BJ (cell line): ENCODE measurements around the gene COL5A1. TPM values are rescaled to one million over a fixed set of nuclear protein-coding genes. Genes with fewer than 3 reads are reported as not detected.

Experiments used
- CTCF ChIA-PET: fragments of 350-600 bp; formaldehyde crosslinking; extraction: SDS; loops from one replicate; lab custom pipeline; 2021; ENCODE audit warnings: antibody characterized with exemption, inconsistent platforms; lab: Yijun Ruan, JAX
- POLR2A ChIA-PET: fragments of 300-600 bp; sonication (Branson Sonifier 250); formaldehyde crosslinking; extraction: SDS; loops from one replicate; lab custom pipeline; 2021; ENCODE audit warnings: antibody characterized with exemption; lab: Charles Lee
- DNase-seq: peaks from one replicate; pipeline ENCODE4 v3.0.0-alpha.2; 2011; ENCODE audit warnings: low read depth
- H3K27me3 ChIP-seq: 2 replicates; pipeline ENCODE4 v1.6.0; 2011; ENCODE audit warnings: low read length; ENCODE audit not compliant: control insufficient read depth, insufficient read depth
- H3K36me3 ChIP-seq: 2 replicates; pipeline ENCODE4 v1.5.1; 2011; ENCODE audit warnings: low read length; ENCODE audit not compliant: control insufficient read depth, insufficient read depth
- H3K4me3 ChIP-seq: 2 replicates; pipeline ENCODE4 v1.5.1; 2011; ENCODE audit warnings: low read depth, mild to moderate bottlenecking, control low read depth, low read length
- CTCF ChIP-seq: IDR thresholded peaks from 2 replicates; pipeline ENCODE4 v1.5.1; 2011; ENCODE audit warnings: low read depth, mild to moderate bottlenecking, control low read depth, inconsistent platforms, low read length, moderate library complexity; ENCODE audit not compliant: insufficient read depth
- polyA plus RNA-seq: library from polyadenylated mRNA; depleted of rRNA; stranded (reverse); fragments of >200 nt; gene quantifications from 2 replicates; pipeline ENCODE4 v1.2.3, GENCODE V29; 2011

The COL5A1 gene
- polyA plus RNA-seq, 1 experiment, result 251 TPM

DNA sequence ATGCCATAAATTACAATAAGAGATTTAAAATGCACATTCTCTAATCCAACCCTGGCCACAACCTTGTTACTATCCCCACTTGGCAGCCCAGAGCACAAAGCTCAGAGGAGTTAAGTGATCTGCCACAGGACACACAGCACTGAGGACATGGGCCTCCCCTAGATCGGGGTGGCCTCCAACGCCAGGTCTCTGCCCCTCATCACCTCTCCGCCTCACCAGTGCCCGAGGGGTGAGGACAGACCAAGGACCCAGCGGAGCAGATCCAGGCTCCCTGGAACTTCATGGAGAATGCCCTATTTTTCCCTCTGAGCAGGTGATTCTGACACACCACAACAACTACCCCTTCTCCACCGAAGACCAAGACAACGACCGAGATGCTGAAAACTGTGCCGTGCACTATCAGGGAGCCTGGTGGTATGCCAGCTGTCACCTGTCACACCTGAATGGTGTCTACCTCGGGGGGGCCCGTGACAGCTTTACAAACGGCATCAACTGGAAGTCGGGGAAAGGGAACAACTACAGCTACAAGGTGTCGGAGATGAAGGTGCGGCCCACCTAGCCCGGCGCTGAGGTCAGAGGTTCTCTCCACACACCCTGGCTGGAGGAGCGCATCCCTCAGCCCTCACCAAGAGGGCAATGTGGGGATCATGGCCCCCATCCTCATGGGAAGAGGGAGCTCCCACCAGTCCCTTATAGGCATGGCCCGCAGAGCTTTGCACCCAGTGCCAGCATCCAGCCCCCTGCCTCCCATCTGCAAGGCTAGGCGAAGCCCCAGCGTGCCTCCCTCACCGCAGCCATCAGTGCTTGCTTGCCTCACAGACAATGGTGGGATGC, 226.5 kb downstream of the COL5A1 start:
- ChIA-PET POLR2A (no interaction called here), CTCF (no interaction called here)
- no peak for DNase-seq
- TF ChIP-seq CTCF, result no peak
- Histone ChIP-seq H3K4me3 (no peak overlapping the region), H3K36me3 (no peaks in the 10 kb centered on the region), H3K27me3 (peaks cover 2% of the 10 kb centered on the region)

DNA sequence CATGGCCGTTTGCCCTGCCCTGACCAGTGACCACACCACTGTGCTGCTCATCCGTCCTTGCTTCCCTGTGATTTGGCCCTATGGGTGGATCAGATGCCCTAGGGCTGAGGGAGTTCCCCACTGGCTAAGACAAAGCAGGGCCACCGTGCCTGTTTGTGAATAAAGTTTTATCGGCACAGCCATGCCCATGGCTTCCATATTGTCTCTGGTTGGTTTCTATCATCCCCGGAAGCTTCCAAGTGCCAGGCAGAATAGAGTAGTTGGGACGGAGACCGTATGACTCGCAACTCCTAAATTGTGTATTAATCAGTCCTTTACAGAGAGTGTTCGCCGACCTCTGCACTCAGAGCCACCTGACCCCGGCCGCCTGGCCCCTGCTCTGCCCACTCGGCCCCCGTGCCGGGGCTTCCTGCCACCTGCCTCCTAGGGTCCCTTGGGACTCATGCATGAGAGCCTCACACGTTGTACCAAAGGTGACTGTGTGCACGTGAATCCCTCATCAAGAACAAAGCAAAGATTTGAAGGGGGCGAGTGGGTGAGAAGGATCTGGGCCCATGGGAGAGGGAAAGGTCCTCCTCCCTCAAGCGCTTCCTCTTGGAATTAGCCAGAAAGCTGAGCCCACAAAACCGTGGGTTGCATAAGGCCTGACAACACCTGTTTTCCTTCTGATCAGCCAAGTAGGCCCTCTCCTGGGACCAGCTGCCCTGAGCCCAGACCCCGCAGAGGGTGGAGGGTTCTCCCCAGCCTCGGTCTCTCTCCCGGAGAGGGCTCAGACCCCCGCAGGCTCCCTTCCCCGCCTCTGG, 227.3 kb downstream of the COL5A1 start:
- H3K36me3 ChIP-seq, result no peaks in the 10 kb centered on the region
- no peak overlapping the region for H3K4me3 ChIP-seq
- DNase-seq, result no peak
- H3K27me3 ChIP-seq, result peaks cover 5% of the 10 kb centered on the region
- ChIA-PET POLR2A (no interaction called here), CTCF (no interaction called here)
- TF ChIP-seq CTCF, result no peak

DNA sequence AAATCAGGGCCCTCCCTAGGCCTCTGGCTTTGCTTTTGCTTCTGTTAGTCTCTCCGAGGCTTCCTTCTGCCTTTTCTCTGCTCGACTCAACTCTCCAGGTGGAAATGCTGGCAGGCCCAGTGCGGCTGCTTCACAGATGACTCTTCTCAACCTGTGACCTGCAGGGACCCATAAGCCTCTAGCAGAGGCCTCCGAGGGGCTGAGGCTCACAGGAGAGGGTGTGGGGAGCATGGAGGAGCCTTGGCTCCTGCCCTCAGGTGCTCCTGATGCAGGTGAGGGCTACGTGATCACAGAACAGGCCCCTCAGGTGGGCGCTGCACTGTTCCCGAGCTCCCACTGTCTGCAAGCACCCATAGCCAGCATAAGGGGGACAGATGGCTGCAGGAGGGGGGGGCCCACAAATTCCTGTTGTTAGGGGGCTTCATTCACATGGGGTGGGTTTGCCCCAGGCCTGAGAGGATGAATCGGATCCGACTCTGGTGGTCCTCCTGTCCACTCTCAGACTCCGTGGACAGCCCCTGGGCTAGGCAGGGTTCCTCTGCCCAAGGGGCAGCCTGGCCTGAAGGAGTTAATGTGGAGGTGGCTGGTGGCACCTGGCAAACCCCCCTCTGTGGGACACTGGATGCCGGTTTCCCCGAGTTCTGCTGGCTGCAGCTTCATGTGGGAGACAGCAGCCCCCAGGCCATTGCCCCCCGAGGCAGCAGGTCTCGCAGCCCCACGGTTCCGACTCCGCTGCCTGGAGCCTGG, 228.1 kb downstream of the COL5A1 start:
- ChIA-PET POLR2A (no interaction called here), CTCF (no interaction called here)
- peaks cover 5% of the 10 kb centered on the region for H3K27me3 ChIP-seq
- no peaks in the 10 kb centered on the region for H3K36me3 ChIP-seq
- DNase-seq, result no peak
- no peak overlapping the region for H3K4me3 ChIP-seq
- no peak for TF ChIP-seq CTCF

DNA sequence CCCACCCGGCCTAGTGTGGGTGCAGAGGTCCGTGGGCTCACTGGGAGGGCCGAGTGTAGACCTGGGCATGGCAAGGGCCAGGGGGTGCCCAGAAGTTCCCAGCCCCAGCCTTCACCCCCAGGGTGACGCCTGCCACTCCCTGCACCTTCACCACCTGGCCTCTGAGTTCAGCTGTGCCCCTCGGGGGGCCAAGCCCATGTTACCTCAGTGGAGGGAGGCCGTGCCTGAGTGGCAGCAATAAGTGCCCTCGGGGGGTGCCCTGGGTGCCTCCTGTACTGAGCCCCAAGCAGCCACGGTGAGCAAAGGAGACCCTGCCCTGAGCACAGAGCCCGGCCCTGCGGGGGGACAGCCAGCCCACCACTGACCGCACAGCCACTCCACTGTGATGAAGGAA, 228.7 kb downstream of the COL5A1 start:
- TF ChIP-seq CTCF, result no peak
- no peak for DNase-seq
- Histone ChIP-seq H3K4me3 (no peak overlapping the region), H3K27me3 (peaks cover 8% of the 10 kb centered on the region), H3K36me3 (no peaks in the 10 kb centered on the region)
- POLR2A ChIA-PET, result no interaction called here
- CTCF ChIA-PET, result no interaction called here
